Small intestine (tissue), 7 donors: ENCODE results near the gene INPP4B. TPM values are rescaled to one million over a fixed set of nuclear protein-coding genes. Genes with fewer than 3 reads are reported as not detected.
"Not testable (repeated sequence)": the region's sequence is repeated elsewhere in the genome, so short reads cannot be mapped to it uniquely, and the experiment has no call there.

Source experiments
- DNase-seq, 2 donors: peaks; one replicate each; pipeline versions ENCODE4 v3.0.0 to v3.0.0-alpha.2; 2013
- FAIRE-seq: peaks from 2 replicates; lab custom pipeline; 2012; peaks lifted over from hg19 to GRCh38; lab: Jason Lieb, UNC
- H3K27ac ChIP-seq, 3 donors: one replicate each; pipeline ENCODE4 v1.5.1; 2013; ENCODE audit warnings: low read length in 2 of 3, mild to moderate bottlenecking in 2 of 3, control low read depth in 1 of 3, inconsistent platforms in 1 of 3, low read depth in 1 of 3, moderate library complexity in 1 of 3
- H3K27me3 ChIP-seq, 3 donors: one replicate each; pipeline ENCODE4 v1.6.1; 2013; ENCODE audit warnings: low read length in 3 of 3, inconsistent platforms in 1 of 3; ENCODE audit not compliant: control insufficient read depth in 3 of 3, insufficient read depth in 3 of 3
- H3K36me3 ChIP-seq, 3 donors: one replicate each; pipeline ENCODE4 v1.6.1; 2013; ENCODE audit warnings: low read length in 3 of 3, inconsistent platforms in 1 of 3, low read depth in 1 of 3, mild to moderate bottlenecking in 1 of 3, moderate library complexity in 1 of 3; ENCODE audit not compliant: control insufficient read depth in 3 of 3, insufficient read depth in 2 of 3
- H3K4me1 ChIP-seq, 3 donors: one replicate each; pipeline ENCODE4 v1.6.1; 2013; ENCODE audit warnings: low read length in 2 of 3, inconsistent platforms in 1 of 3, low read depth in 1 of 3, mild to moderate bottlenecking in 1 of 3, moderate library complexity in 1 of 3; ENCODE audit not compliant: control insufficient read depth in 3 of 3, insufficient read depth in 2 of 3
- H3K4me3 ChIP-seq, 3 donors: one replicate each; pipeline ENCODE4 v1.5.1; 2013; ENCODE audit warnings: low read length in 3 of 3, control low read depth in 1 of 3, inconsistent platforms in 1 of 3, low read depth in 1 of 3, mild to moderate bottlenecking in 1 of 3, moderate library complexity in 1 of 3
- H3K9me3 ChIP-seq, 2 donors: one replicate each; pipeline ENCODE4 v1.6.1; 2013; ENCODE audit warnings: low read depth in 1 of 2, low read length in 1 of 2; ENCODE audit not compliant: control insufficient read depth in 2 of 2, insufficient read depth in 1 of 2
- WGBS, 3 donors: extraction: QIAGEN DNeasy Blood & Tissue Kit; methylation state at CpG; one replicate each; pipeline ENCODE4 v1.1.7; 2013; 5-methylcytosine and 5-hydroxymethylcytosine counted together
- polyA plus RNA-seq, 4 donors: library from polyadenylated mRNA; stranded (reverse) in 3 of 4; unstranded in 1 of 4; fragments of 200-250 nt in 3 of 4; fragments of 120-200 nt in 1 of 4; gene quantifications; one replicate each; pipeline versions ENCODE4 v1.2.1 to v1.2.3, GENCODE V29; 2013
- donor health status: healthy with polysubstance abuse.
- donor health status: control.
- donor health status: control.
- donor health status: Bipolar disorder and iron deficiency.
- donor health status: healthy.

INPP4B gene
- polyA plus RNA-seq, 4 donors, result 2.7 to 6.6 (median 4.2) TPM

GRCh38 chr4:142405695-142406498, 440.2 kb downstream of the INPP4B start:
- Histone ChIP-seq H3K9me3 (no peaks in the 10 kb centered on the region), H3K27ac (peak overlapping the region; percentile 16 to 75 (median 63)), H3K27me3 (no peaks in the 10 kb centered on the region), H3K4me1 (peaks cover 0 to 15% (median 7%) of the 10 kb centered on the region in 3 donors), H3K4me3 (peak overlapping the region in 1 of 3 donors; percentile 54), H3K36me3 (no peaks in the 10 kb centered on the region)
- 53 to 73% (median 71%) methylated on average over 5 of the region's 5 CpGs for whole genome bisulfite sequencing, 3 donors
- DNase-seq, result peak in 1 of 2 donors; percentile 11
- FAIRE-seq, result no peak

DNA sequence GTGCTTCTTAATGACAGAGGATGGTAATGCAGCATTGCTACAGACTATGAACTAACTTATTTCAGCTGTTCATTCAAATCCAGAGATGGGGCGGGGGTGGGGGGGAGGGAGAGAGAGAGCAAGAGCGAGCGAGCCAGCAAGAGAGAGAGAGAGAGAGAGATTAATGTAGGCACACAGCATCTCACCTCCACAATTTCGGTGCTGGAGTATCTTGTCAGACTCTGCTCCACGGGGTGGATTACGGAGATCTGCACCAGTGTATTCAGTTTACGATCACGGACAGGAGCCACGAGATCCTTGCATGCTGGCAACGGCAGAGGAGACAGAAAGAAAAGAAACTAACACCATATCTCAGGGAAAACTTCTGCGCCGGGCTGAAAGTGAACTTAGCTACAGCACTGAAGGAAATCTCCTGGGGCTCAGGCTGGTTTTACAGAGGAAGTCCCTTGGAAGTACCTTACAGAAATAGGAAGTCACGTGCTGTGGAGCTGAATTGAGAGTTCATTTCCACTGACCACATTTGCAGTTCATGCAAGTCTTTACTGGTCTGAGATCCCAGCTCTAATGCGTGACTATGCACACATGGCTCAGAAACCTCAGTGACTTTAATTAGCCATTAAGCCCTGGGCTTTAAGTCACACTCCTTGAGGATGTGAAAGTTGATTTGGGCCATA, 440.9 kb downstream of the INPP4B start:
- peak; percentile 59 to 78 for DNase-seq
- H3K36me3 ChIP-seq, result no peaks in the 10 kb centered on the region
- peak overlapping the region in 2 of 3 donors; percentile 54 to 55 for H3K4me3 ChIP-seq
- WGBS, 3 donors, result 6 to 9% (median 9%) methylated on average over 14 of the region's 14 CpGs
- peaks cover 0 to 15% (median 7%) of the 10 kb centered on the region in 3 donors for H3K4me1 ChIP-seq
- no peak for FAIRE-seq
- peak overlapping the region; percentile 16 to 75 (median 63) for H3K27ac ChIP-seq
- H3K27me3 ChIP-seq, result no peaks in the 10 kb centered on the region
- H3K9me3 ChIP-seq, result no peaks in the 10 kb centered on the region

DNA sequence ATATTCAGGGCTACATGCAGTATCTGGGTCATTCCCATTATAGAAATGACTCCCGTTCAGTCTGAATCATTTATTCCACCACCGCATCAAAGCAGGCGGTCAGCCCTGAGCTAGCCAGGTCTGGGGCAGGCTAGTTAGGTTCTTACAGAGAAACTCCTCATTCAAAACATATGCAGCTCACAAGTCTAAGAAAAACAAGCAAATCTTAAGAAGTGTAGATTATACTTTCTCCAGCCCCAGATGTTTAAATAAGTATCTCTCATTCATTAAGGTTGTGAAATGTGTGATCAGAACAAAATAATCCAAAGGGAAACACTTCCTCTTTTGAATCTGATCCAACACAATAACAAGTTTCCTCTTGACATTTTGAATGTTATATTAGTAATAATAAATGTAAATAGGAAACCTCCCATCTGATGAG, 441.9 kb downstream of the INPP4B start:
- Histone ChIP-seq H3K4me3 (no peak overlapping the region), H3K36me3 (no peaks in the 10 kb centered on the region), H3K27me3 (no peaks in the 10 kb centered on the region), H3K27ac (peak overlapping the region in 1 of 3 donors; percentile 70), H3K9me3 (no peaks in the 10 kb centered on the region), H3K4me1 (peaks cover 0 to 15% (median 7%) of the 10 kb centered on the region in 3 donors)
- 41 to 78% (median 55%) methylated on average over 3 of the region's 3 CpGs for WGBS, 3 donors
- FAIRE-seq (no peak), DNase-seq (no peak)

DNA sequence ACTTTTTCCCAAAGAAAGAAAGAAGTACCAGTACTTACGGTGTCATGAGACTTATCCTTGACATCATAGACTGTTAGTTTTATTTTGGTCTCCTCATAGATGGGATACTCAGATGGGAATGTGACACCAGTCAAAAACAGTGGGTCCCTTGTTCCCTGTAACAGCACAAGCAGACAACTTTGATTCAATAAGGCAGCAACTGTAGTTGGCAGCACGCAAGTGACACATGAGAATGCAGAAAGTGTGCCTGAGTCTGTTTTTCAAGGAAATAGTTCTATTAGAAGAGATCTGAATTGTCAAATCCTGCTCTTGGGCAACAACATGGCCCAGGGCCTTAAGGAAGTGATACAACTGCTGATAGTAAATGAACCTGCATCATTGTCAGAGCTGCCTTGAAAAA, 443.2 kb downstream of the INPP4B start:
- Histone ChIP-seq H3K27me3 (no peaks in the 10 kb centered on the region), H3K27ac (peak overlapping the region in 1 of 3 donors; percentile 59), H3K36me3 (no peaks in the 10 kb centered on the region), H3K9me3 (no peaks in the 10 kb centered on the region), H3K4me1 (peaks cover 0 to 15% (median 7%) of the 10 kb centered on the region in 3 donors), H3K4me3 (no peak overlapping the region)
- FAIRE-seq, result no peak
- WGBS, 3 donors, result 76 to 94% (median 83%) methylated on average over 2 of the region's 2 CpGs
- no peak for DNase-seq

DNA sequence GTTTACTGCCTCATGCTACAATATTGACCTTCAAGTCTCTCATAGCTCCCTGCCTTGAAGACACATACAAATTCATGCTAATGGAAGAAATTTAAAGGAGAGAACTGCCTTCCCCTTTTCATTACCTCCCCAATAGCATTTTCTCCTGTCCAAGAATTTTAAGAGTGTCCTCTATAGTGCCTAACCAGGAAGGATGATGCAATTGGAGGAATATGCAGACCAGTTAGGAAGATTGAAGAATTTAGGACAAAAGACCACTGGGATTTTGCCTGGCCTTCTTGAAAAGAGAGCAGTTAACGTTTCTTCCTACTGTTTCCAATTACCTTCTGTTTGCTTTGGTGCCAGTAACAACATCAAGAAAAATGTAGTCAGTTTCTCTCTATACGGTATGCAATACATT, 443.9 kb downstream of the INPP4B start:
- FAIRE-seq, result no peak
- H3K4me1 ChIP-seq, result peaks cover 0 to 15% (median 5%) of the 10 kb centered on the region in 3 donors
- no peaks in the 10 kb centered on the region for H3K9me3 ChIP-seq
- H3K27ac ChIP-seq, result peak overlapping the region in 1 of 3 donors; percentile 58
- 72 to 94% (median 76%) methylated on average over 2 of the region's 2 CpGs for WGBS, 3 donors
- H3K27me3 ChIP-seq, result no peaks in the 10 kb centered on the region
- H3K36me3 ChIP-seq, result no peaks in the 10 kb centered on the region
- no peak for DNase-seq
- no peak overlapping the region for H3K4me3 ChIP-seq

DNA sequence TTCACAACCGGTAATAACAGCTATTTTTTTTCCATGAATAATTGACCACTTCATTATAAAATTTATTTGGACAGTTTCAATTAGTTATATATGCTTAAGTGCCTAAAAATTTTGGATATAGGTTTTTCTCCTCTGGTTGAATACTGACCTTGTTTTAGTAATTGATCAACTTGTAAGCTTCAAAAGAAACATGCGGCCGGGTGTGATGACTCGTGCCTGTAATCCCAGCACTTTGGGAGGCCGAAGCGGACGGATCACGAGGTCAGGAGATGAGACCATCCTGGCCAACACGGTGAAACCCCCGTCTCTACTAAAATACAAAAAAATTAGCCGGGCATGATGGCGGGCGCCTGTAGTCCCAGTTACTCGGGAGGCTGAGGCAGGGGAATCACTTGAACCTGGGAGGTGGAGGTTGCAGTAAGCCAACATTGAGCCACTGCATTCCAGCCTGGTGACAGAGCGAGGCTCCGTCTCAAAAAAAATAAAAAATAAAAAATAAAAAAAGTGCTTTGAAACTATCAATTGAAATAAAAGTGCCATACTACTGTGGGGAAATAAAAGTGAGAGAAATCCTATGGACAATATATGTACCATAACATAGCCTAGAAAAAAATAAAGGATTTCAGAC, 448.6 kb downstream of the INPP4B start:
- H3K4me1 ChIP-seq, H3K4me3 ChIP-seq, FAIRE-seq, H3K36me3 ChIP-seq, DNase-seq, H3K27me3 ChIP-seq, H3K9me3 ChIP-seq, H3K27ac ChIP-seq: not testable (repeated sequence)
- WGBS, 3 donors, result 88 to 94% (median 94%) methylated on average over 16 of the region's 16 CpGs

GRCh38 chr4:142396279-142396678, 449.8 kb downstream of the INPP4B start:
- Histone ChIP-seq H3K4me3 (no peak overlapping the region), H3K4me1 (no peaks in the 10 kb centered on the region), H3K27me3 (no peaks in the 10 kb centered on the region), H3K27ac (no peak overlapping the region), H3K9me3 (no peaks in the 10 kb centered on the region), H3K36me3 (no peaks in the 10 kb centered on the region)
- FAIRE-seq (no peak), DNase-seq (no peak)
- WGBS, 3 donors, result 41 to 67% (median 58%) methylated on average over 1 of the region's 1 CpG

DNA sequence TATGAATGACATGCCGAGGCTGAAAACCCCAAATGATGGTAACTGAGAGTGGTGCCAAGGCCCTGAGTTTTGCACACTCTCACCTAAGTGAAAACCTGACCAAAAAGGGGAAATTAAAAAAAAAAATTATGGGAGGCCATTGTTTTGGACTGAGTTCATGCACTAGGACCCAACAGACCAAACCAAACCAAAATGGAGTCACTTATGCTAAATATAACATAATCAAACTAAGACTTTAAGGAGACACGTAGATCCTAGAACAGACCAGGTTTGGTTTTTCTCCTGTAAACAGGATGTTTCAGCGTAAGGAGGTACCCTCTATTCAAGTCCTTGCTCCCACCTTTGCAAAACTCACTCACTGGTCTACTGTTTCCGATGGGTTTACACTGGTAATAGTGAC, 453.0 kb downstream of the INPP4B start:
- Histone ChIP-seq H3K4me3 (no peak overlapping the region), H3K27me3 (no peaks in the 10 kb centered on the region), H3K4me1 (no peaks in the 10 kb centered on the region), H3K9me3 (no peaks in the 10 kb centered on the region), H3K36me3 (no peaks in the 10 kb centered on the region), H3K27ac (no peak overlapping the region)
- DNase-seq (no peak), FAIRE-seq (no peak)
- WGBS, 3 donors, result 82 to 94% (median 92%) methylated on average over 4 of the region's 4 CpGs
